HL-60 (cell line): ENCODE results near the gene BRMS1.

Experiments used
- DNase-seq, 2 experiments: peaks; one replicate each; pipeline ENCODE4 v3.0.0-alpha.2; 2010 to 2020; ENCODE audit warnings: low read depth in 1 of 2, low spot score in 1 of 2
- H3K27ac ChIP-seq: fragments of 250-450 bp; sonication (Bioruptor Pico); replicated peaks from 2 replicates; pipeline ENCODE4 v1.5.1; 2020; ENCODE audit warnings: mild to moderate bottlenecking, moderate library complexity
- H3K27me3 ChIP-seq: fragments of 250-450 bp; sonication (Bioruptor Pico); 2 replicates; pipeline ENCODE4 v1.5.1; 2021; ENCODE audit warnings: mild to moderate bottlenecking, moderate library complexity; ENCODE audit not compliant: insufficient read depth, poor library complexity, severe bottlenecking
- H3K4me3 ChIP-seq: replicated peaks from 2 replicates; pipeline ENCODE4 v1.5.1; 2011; ENCODE audit warnings: mild to moderate bottlenecking, control low read depth, low read length; ENCODE audit not compliant: insufficient read depth
- CTCF ChIP-seq: IDR thresholded peaks from one replicate; pipeline ENCODE4 v1.5.1; 2011; ENCODE audit warnings: low read length, control low read depth, inconsistent platforms; ENCODE audit not compliant: insufficient read depth
- GABPA ChIP-seq: IDR thresholded peaks from 2 replicates; pipeline ENCODE4 v1.6.1; 2012; ENCODE audit warnings: low read depth
- POLR2AphosphoS5 ChIP-seq: IDR thresholded peaks from 2 replicates; pipeline ENCODE4 v1.6.1; 2012; ENCODE audit warnings: low read depth
- REST ChIP-seq: IDR thresholded peaks from 2 replicates; pipeline ENCODE4 v1.6.1; 2012; ENCODE audit warnings: low read depth; ENCODE audit not compliant: insufficient replicate concordance
- SPI1 ChIP-seq: IDR thresholded peaks from 2 replicates; pipeline ENCODE4 v1.6.1; 2012; ENCODE audit warnings: low read depth, mild to moderate bottlenecking, borderline replicate concordance

BRMS1 gene

GRCh38 chr11:66341502-66342126, 3.3 kb downstream of the BRMS1 start:
- H3K27ac ChIP-seq = no peak overlapping the region
- DNase-seq = no peak
- TF ChIP-seq CTCF (no peak), SPI1 (no peak), GABPA (no peak), POLR2AphosphoS5 (no peak), REST (no peak)
- no peak overlapping the region for H3K4me3 ChIP-seq
- no peaks in the 10 kb centered on the region for H3K27me3 ChIP-seq

- no peak overlapping the region for H3K27ac ChIP-seq
- no peak overlapping the region for H3K4me3 ChIP-seq
- no peak for DNase-seq
- TF ChIP-seq SPI1 = no peak
- H3K27me3 ChIP-seq = no peaks in the 10 kb centered on the region
Observed at GRCh38 chr11:66340596-66341501, 4.1 kb downstream of the BRMS1 start.

- no peaks in the 10 kb centered on the region for H3K27me3 ChIP-seq
- TF ChIP-seq SPI1 = no peak
- TF ChIP-seq REST = no peak
- no peak for TF ChIP-seq GABPA
- TF ChIP-seq POLR2AphosphoS5 = no peak
- no peak for TF ChIP-seq CTCF
- no peak for DNase-seq
- H3K4me3 ChIP-seq = no peak overlapping the region
- H3K27ac ChIP-seq = no peak overlapping the region
Observed at GRCh38 chr11:66339686-66340483, 5.0 kb downstream of the BRMS1 start.
